Stimulated activated CD4-positive, alpha-beta T cell treated with anti-CD3 and anti-CD28 coated beads, Interleukin-2, amount 100 ng/mL, for 48 hours (primary cell): ENCODE results near the gene OCA2.
"Not testable (repeated sequence)": the region's sequence is repeated elsewhere in the genome, so short reads cannot be mapped to it uniquely, and the experiment has no call there.

Experiments
- DNase-seq, 2 donors: peaks; one replicate each; pipeline ENCODE4 v3.0.0-alpha.2; 2020

Gene OCA2

DNA sequence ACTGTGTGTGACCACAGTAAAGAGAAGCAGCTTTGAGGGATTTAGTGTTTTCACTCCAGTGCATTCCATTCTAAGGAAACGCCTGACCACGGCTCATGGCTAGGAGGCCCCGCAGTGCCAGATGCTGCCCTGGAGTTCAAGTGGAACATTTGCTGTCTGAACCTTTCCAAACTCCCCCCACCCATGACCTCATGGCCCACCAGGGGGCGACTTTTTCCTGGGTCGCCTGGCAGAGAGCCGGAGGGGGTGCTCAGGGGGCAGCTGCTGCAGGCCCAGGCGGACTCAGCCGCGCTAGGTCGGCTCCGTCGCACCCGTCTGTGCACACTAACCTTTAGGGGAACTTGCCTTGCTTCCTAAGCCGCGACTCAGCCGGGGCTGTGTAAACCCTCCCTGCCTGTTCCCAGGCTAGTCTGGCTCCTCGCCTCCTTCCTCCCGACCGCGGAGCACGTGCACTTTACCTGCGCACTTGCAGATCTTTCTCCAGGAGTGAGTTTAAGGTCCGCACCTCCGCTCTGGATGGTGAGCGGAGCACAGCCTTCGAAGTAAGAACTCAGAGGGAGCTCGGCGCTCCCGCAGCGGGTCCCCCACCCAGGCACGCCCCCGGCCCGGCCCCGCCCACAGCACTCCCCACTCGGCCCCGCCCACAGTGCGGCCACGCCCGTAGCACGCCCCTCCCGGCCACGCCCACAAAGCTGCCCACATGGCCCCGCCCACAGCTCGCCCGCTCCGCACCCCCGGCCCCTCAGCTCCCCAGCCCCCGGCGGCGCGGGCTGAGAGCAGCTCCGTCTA, at the start of gene OCA2:
Gene OCA2 (minus strand): TSS at position 550 of the 789 bp plus-strand sequence. CDS start 17,441 bp downstream, outside the sequence.
- peak in 1 of 2 donors; percentile 50 for DNase-seq

DNA sequence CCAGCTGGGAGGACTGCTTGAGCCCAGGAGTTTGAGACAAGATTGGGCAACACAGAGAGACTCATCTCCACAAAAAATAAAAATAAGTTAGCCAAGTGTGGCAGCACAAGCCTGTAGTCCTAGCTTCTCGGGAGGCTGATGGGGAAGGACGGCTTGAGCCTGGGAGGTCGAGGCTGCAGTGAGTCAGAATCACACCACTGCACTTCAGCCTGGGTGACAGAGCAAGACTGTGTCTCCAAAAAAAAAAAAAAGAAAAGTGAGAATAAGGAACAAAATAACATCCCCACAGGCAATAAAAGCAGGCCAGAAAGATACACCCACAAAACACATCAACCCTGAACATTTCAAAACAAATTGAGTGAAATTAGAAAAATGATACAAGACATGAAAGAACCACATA, 48.7 kb upstream of the OCA2 start:
- no peak for DNase-seq

DNA sequence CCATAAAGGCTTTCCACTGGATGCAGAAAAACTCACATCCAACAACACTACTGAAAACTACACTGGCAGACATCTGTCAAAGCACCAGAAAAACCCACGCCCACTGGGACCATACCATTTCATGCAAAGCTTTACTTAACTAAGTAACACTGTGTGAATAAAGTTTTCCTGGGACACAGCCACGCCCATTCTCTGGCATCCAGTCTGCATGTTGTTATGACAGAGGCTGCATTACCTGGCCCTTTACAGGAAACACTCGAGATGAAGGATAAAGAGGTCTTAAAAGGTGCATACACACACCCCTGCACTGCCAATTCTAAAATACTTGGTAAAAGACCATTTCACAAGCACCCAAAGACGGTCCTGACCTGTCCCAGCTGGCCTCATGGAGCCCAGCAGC, 46.3 kb upstream of the OCA2 start:
- DNase-seq, result not testable (repeated sequence)

DNA sequence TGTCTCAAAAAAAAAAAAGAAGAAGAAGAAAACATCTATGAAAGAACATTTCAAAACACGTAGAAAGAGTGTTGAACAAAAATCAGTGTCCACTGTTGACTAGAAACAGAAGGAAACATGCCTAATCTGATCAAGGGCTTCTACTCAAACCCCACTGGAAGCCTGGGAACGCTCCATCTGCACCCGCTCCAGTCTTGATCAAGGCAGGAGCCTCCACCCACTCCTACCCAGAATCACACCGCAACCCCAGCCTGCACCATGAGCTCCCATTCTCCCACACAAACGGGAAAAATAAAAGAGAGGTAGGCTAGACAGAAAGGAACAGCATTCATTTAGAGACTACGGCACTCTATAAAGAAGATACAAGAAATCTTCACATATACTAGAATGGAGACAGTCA, 40.9 kb upstream of the OCA2 start:
- no peak for DNase-seq

DNA sequence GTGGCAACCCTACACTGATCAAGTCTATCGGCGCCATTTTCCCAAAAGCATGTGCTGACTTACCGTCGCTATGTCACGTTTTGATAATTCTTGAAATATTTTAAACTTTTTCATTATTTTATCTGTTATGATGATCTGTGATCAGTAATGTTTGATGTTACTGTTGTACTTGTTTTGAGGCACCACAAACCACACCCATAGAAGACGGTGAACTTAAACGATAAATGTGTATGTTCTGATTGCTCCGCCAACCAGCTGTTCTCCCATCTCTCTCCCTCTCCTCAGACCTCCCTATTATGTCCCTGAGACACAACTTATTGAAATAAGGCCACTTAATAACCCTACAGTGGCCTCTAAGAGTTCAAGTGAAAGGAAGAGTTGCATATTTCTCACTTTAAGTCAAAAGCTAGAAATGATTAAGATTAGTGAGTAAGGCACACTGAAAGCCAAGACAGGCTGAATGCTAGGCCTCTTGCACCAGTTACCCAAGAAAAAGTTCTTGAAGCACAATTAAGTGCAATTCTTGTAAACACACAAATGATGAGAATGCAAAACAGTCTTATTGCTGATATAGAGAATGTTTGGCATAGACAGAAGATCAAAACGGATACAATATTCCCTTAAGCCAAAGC, 38.4 kb upstream of the OCA2 start:
- DNase-seq, result not testable (repeated sequence)

DNA sequence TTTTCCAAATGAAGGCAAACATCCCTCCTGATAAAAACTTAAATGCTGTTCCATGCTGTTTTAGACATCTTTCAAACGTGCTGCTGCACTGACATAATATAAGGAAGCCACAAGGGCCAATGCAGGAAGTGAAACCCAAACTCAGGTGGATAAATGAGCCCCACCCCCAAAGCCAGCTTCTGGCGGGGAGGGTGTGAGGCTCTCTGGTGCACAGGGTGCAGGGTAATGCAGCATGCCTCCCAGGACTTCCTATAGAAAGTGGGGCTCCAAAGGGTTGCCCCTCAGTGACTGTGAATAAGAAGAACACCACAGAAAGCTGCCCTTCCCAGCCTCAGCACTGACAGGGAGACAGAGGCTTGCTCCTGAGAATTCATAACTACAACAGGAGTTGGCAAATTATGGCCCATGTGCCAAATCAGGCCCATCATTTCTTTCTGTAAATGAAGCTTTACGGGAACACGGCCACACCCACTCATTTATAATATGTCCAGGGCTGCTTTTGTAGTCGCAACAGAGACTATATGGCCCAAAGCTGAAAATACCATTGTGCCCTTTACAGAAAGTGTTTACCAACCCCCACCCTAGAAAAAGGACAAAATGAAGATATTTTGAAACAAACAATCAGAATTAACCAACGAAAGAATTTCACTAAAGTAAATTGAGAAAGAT, 37.3 kb upstream of the OCA2 start:
- DNase-seq, result not testable (repeated sequence)

DNA sequence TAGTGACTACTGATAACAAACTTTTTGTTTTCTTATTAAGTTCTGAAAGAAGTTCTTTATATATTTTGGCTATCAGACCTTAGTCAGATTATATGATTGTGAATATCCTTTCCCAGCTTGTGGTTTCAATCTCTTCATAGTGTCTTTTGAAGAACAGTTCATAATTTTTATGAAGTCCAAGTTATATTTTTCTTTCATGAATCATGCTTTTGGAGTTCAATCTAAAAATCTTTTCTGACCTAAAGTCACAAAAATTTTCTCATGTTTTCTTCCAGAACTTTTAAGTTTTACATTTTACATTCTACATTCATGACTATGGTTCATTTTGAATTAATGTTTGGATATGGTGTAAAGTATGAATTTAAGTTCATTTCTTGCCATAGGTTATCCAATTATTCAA, 34.2 kb upstream of the OCA2 start:
- DNase-seq, result no peak

DNA sequence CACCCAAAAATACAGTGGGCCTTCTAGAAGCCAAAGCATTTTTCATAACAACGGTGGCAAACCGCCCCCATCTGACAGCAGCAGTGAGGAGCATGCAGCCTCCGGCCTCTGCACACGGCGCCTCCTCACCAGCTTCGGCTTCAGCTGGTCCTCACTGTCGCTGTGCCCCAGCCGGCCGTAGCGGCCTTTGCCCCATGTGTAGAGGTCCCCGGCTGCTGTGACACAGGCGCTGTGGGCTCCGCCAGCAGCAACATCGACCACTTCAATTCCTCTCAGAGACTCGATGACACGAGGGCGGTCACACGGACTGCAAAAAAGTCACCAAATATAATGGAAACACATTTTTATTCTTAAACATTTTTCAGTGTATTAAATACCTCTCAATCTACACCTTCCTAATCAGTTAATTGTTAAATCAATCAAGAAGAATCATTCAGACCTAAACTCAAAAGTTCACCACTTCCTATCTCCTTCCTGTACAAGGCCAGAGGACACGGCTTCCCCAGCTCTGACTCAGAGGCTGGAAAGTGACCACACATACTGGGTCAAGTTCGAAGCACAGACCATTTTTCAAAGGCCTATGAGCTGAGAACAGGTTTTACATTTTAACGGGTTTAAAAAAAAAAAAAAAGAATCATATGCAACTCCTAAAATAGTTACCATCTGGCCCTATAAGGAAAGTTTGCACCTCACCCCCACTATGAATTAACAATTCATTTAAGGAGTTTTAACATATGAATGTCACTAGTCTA, 33.6 kb upstream of the OCA2 start:
- DNase-seq, result no peak

DNA sequence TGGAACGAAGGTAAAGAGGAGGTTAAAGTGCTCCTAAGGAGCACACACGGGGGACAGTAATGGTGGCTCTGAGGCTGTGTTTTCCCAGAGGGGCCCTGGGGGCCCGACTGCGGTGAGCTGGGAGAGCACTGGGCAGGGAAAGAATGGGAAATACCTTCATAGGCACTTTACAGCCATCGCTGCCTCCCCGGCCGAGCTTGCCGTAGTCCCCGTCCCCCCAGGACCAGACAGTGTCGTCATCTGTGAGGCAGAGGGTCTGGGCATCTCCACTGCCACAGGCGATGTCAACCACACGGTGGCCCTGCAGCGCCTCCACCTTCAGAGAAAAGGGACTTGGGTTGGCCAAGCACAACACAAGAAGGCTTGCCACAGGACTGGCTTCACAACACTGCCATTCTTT, 32.8 kb upstream of the OCA2 start:
- no peak for DNase-seq

DNA sequence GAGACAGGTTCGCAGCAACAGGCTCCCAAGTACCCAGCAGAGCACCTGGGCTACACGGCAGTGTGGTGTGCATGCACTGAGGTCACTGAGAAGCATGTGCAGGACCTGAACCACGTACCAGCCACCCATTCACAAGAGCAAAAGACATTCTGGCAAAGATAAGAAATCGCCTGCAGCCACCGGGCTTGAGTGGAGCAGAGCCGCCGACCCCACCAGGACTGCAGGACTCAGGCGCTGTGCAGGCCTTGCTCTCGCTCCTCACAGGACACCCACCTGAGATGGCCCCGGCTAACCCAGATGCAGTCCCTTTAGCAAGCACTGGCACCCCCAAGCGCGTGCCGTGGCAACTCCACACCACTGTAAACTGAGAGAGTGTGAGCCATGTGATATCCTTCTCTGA, 32.3 kb upstream of the OCA2 start:
- no peak for DNase-seq

DNA sequence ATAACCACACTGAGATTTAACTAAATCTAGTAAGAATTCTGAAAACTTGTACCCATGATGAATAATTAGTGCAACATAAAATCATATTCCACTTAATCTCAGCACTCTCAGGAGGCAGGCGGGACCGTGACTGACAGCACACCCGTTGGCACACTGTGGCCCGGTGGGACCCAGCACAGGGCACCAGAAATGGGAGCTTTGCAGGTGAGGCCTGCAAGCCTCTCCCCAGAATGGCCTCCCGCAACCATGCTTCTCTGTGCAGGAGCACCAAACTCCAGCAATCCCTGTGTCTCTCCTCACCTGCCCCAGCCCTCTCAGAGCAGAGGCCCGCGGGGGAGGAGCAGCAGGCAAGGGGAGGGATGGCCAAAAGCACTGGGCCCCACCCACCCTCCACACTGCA, 31.5 kb upstream of the OCA2 start:
- no peak for DNase-seq

DNA sequence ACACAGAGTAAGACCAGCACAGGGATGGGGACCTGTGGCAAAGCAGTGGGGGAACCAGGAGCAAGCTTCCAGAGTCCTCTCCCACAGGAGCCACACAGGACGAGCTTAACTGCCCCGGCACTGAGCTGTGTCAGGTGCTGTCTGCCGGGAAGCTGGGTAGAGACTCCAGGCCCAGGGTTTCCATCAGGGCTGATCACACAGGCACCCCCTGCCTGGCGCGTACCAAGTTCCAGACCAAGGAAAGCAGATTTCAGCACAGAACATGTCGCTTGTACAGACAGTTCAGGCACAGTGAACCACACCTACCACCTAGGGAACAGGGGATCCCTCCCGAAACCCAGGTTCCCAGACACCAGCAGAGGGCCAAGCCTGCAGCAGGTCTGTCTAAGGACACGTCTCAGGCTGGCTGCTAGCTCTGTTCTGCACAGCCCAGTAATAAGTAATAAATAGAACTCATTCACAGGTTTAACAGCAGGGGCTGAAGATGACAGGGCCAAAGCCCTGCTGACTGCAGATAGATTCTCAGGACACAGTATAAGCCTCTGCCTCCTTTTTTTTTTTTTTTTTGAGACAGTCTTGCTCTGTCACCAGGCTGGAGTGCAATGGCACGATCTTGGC, 30.2 kb upstream of the OCA2 start:
- no peak for DNase-seq

DNA sequence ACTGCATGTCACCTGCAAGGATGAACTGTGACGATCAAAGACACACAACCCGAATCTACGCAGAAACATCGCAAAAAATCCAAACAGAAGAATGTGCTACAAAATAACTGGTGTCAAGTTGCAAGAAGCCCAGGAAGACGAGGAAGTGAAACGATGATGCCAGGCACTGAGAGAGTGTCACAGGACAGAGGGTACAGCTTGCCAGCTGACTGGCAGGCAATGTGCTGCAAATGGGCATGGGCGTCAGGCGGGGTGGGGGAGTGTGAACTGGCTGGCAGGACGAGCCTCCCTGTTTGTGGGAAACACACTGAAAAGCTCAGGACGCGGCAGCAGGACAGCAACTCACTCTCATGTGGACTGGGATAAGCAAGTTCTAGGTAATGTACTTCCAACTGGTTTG, 28.9 kb upstream of the OCA2 start:
- no peak for DNase-seq

DNA sequence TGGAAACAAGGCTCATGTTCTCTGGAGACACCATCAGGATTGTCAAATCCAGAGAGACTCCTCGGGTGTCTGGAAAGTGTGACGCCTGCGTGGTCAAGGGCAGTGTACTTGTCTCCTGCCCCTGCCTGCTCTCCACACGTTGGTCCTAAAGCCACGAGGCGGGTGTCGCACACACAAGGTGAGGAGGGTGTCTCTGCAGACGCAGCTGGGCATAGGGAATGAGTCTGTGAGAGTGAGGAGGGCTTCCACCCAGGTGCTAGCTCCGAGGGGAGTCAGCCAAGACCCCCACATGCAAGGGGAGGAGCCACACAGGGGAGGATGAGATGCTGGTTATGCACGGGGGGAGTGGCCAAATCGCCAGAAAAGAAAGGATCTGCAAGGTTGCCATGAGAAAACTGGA, 27.9 kb upstream of the OCA2 start:
- DNase-seq, result no peak

DNA sequence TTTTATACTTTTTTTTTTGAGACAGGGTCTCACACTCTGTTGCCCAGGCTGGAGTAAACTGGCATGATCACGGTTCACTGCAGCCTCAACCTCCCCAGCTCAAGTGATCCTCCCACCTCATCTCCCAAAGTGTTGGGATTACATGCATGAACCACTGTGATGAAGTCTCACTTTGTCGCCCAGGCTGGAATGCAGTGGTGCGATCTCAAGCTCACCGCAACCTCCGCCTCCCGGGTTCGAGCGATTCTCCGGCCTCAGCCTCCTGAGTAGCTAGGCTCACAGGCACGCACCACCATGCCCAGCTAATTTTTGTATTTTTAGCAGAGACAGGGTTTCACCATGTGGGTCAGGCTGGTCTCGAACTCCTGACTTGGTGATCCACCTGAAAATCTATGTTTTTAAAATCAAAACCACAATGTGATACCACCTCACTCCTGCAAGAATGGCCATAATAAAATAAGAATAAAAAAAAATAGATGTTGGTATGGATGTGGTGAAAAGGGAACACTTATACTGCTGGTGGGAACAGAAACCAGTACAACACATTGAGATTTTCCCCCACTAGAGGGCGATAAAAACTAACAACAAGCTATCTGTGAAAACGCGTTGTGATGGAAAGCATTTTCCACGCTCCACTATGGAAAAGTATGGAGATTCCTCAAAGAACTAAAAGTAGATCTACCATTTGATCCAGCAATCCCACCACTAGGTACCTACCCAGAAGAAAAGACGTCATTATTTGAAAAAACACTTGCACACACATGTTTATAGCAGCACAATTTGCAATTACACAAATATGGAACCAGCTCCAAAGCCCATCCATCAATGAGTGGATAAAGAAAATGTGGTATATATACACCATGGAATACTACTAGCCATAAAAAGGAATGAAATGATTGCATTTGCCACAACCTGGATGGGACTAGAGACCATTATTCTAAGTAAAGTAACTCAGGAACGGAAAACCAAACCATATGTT, 26.8 kb upstream of the OCA2 start:
- no peak for DNase-seq

DNA sequence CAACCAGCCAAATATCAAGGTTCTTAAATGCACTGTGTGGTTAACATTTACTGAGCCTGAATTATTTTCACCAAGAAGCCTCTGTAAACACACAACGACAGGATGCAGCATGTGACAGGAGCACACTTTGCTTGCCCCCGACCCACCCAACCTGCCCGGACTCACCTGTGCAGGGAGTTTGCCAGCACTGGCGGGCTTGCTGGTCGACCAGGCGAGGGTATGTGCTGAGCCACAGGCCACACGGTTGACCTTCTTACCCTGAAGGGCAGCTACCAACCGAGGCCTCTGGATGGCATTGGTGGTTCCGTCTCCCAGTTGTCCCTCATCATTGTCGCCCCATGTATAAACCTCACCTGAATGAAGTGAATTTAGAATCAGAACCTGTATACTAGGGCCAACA, 25.7 kb upstream of the OCA2 start:
- no peak for DNase-seq

DNA sequence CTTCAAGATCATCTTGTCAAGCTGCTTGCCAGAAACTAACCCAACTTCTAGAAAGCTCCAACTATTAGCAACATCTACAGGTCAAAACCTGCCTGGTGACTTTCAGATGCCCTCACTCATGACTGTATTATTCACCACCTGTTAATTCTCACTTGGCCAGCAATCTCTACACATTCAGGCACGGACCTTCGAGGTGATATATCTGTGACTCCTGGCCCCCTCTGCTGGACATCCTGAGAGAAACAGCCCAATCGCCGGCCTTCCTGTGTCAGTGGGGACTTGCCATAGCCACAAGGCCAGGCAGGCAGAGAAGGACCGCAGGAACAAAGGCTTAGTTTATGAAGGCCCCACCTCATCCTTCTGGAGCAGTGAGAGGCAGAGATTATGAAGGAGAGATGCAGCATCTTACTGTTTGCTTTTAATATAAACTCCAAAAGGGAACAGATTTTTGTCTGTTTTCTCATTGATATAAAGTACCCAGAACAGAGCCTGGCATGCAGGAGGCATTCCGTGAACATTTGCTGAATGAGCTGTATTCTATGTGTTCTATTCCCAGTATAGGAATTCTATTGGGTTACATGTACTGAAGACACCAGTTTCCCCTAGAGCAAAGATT, 24.4 kb upstream of the OCA2 start:
- DNase-seq, result peak; percentile 37 to 41

DNA sequence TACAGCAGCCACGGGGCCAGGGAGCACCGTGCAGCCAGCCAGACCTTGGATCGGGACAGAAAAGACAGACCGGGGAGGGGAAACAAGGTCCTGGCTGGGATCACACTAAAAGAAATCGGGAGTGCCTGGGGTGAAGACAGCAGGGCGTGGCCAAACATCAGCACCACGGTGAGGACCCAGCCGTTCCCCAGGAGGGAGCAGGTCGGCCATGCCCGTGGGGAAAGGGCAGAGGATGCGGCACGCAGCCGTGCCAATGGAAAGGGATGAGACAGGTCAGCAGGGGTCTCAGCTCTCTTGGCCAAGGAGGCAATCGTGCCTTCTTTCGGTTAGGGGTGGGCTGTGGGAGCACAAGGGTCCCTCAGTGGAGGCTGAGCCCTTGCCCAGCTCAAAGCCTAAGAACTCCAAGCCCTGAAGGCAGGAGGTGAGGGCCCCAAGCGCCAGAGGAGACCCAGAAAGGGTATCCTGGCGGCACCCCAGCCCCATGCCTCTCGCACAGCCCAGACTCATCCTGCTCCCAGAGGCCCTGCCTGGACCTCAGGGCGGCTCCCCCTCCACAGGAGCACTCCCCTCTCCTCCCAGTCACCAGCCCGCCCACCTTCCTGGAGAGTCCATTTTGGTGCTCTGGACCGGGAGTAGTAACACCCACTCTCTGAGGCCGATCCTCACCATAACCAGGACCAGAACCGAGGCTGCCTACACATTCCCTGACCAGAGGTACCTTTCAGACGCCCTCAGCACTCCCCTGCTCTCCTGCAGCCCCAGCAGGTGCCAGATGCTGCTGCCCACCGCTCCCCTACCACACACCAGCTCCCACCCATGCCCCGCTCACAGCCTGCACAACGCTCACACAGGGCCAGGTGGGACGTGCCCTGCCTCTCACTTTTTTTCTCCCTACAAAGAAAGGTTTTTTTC, 23.2 kb upstream of the OCA2 start:
- no peak for DNase-seq

DNA sequence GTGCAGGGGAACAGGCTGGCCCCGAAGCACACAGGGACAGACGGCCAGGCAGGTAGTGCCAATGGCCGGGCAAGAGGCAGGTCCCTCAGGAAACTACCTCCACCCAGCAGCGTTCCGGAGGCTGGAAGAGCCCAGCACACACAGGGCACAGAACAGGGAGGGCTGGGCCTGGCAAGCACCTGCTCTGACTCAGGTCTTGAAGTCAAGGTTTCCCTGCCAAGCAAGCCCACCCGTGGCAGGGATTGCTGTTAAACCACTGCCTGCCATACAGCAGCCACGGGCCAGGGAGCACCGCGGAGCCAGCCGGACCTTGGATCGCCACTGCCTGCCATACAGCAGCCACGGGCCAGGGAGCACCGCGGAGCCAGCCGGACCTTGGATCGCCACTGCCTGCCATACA, 22.5 kb upstream of the OCA2 start:
- DNase-seq, result not testable (repeated sequence)

DNA sequence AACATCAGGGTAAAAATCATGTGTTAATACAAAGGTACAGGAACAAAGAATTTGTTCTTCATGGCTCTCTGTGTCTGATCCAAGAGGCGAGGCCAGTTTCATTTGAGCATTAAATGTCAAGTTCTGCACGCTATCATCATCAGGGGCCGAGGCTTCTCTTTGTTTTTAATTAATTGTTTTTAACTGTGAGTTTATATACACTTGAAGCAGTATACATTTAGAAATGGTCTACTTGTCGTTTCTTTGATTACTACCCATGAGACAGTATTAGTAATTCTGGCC, 21.2 kb upstream of the OCA2 start:
- no peak for DNase-seq
